Activated CD4-positive, alpha-beta T cell treated with anti-CD3 and anti-CD28 coated beads, Interleukin-2, amount 10 ng/mL, durations not matched to agents 7 days and 5 days (primary cell): ENCODE measurements around the gene TBC1D13. TPM values are rescaled to one million over a fixed set of nuclear protein-coding genes. Genes with fewer than 3 reads are reported as not detected.

Experiments used
- total RNA-seq, 2 experiments: library from RNA; stranded (reverse); gene quantifications; one replicate each; pipeline ENCODE4 v1.2.3, GENCODE V29; 2021

TBC1D13 gene
- total RNA-seq, 2 experiments from 2014 or later, result 18.4 to 21.1 TPM

Other genes with a start within 250 kb of the TBC1D13 start
- gene SPTAN1, start 234.7 kb upstream of the TBC1D13 start, total RNA-seq, result 100 to 1,000 TPM; 338 to 383 TPM
- 10 to 100 TPM; 60.6 to 68.3 TPM for gene DYNC2I2, start 130.4 kb upstream of the TBC1D13 start, total RNA-seq
- gene SET, start 98.0 kb upstream of the TBC1D13 start, total RNA-seq, result 100 to 1,000 TPM; 476 to 482 TPM
- 1 to 10 TPM; 8.2 to 9.1 TPM for gene PKN3, start 84.8 kb upstream of the TBC1D13 start, total RNA-seq
- 10 to 100 TPM; 86.3 to 91.5 TPM for gene ZDHHC12, start 63.1 kb upstream of the TBC1D13 start, total RNA-seq
- 10 to 100 TPM; 21.3 TPM for gene ZER1, start 15.3 kb upstream of the TBC1D13 start, total RNA-seq
- gene ENDOG, start 31.2 kb downstream of the TBC1D13 start, total RNA-seq, result 10 to 100 TPM; 10.2 to 11.3 TPM
- gene SPOUT1, start 42.5 kb downstream of the TBC1D13 start, total RNA-seq, result 10 to 100 TPM; 60.5 to 75.0 TPM
- gene KYAT1, start 94.7 kb downstream of the TBC1D13 start, total RNA-seq, result 10 to 100 TPM; 15.2 to 17.7 TPM
- 10 to 100 TPM; 42.4 to 48.0 TPM for gene LRRC8A, start 94.9 kb downstream of the TBC1D13 start, total RNA-seq
- gene PHYHD1, start 133.7 kb downstream of the TBC1D13 start, total RNA-seq, result 1 to 10 TPM; 1.2 to 2.2 TPM
- gene DOLK, start 160.3 kb downstream of the TBC1D13 start, total RNA-seq, result 1 to 10 TPM; 8.4 to 9.2 TPM
- gene NUP188, start 160.4 kb downstream of the TBC1D13 start, total RNA-seq, result 10 to 100 TPM; 87.7 to 87.8 TPM
- gene SH3GLB2, start 241.1 kb downstream of the TBC1D13 start, total RNA-seq, result 100 to 1,000 TPM; 111 to 124 TPM
- 10 to 100 TPM; 33.8 to 43.1 TPM for gene MIGA2, start 249.4 kb downstream of the TBC1D13 start, total RNA-seq